GM21529 (cell line): ENCODE measurements around the gene MEPCE.
"Not testable (repeated sequence)": the region's sequence is repeated elsewhere in the genome, so short reads cannot be mapped to it uniquely, and the experiment has no call there.

ENCODE experiments used
- ATAC-seq: cut with Tn5 transposase; IDR thresholded peaks from one replicate; pipeline ENCODE4 v1.9.1; 2021; ENCODE audit not compliant: unreplicated experiment

Gene MEPCE

GRCh38 chr7:100429637-100430492 lies at the start of gene MEPCE:
TSS of gene MEPCE (plus strand) at chr7:100429831. CDS start at chr7:100430019, 188 bp downstream.
- peak; percentile 38 for ATAC-seq

- ATAC-seq, result no peak
Measured at GRCh38 chr7:100380196-100380595, 49.4 kb upstream of the MEPCE start.

GRCh38 chr7:100381531-100382233 lies 47.9 kb upstream of the MEPCE start:
- not testable (repeated sequence) for ATAC-seq

- ATAC-seq, result not testable (repeated sequence)
Measured at GRCh38 chr7:100382234-100382853, 47.3 kb upstream of the MEPCE start.

GRCh38 chr7:100384628-100385294 lies 44.9 kb upstream of the MEPCE start:
- no peak for ATAC-seq

- no peak for ATAC-seq
Measured at GRCh38 chr7:100386940-100387339, 42.7 kb upstream of the MEPCE start.

GRCh38 chr7:100387695-100388094 lies 41.9 kb upstream of the MEPCE start:
- ATAC-seq, result no peak

GRCh38 chr7:100389437-100390088 lies 40.1 kb upstream of the MEPCE start:
- no peak for ATAC-seq

- ATAC-seq, result no peak
Measured at GRCh38 chr7:100390286-100391009, 39.2 kb upstream of the MEPCE start.

- no peak for ATAC-seq
Measured at GRCh38 chr7:100393233-100393905, 36.3 kb upstream of the MEPCE start.

- ATAC-seq, result no peak
Measured at GRCh38 chr7:100394077-100394476, 35.6 kb upstream of the MEPCE start.

- peak; percentile 86 for ATAC-seq
Measured at GRCh38 chr7:100396421-100396982, 33.1 kb upstream of the MEPCE start.

GRCh38 chr7:100397315-100398081 lies 32.1 kb upstream of the MEPCE start:
- ATAC-seq, result no peak

GRCh38 chr7:100398239-100398638 lies 31.4 kb upstream of the MEPCE start:
- no peak for ATAC-seq

- no peak for ATAC-seq
Measured at GRCh38 chr7:100400041-100400440, 29.6 kb upstream of the MEPCE start.

GRCh38 chr7:100400656-100401055 lies 29.0 kb upstream of the MEPCE start:
- no peak for ATAC-seq

GRCh38 chr7:100401811-100402210 lies 27.8 kb upstream of the MEPCE start:
- ATAC-seq, result no peak

- no peak for ATAC-seq
Measured at GRCh38 chr7:100402241-100402640, 27.4 kb upstream of the MEPCE start.
